ENCODE measurements around the gene FBXO34.

Gene FBXO34

GRCh38 chr14:55281316-55281839 is 10.2 kb downstream of the FBXO34 start:
- Mint-ChIP-seq H3K4me1 (peaks cover 15% of the 10 kb centered on the region), H3K36me3 (ENCODE audit: low read depth) (peaks cover 29% of the 10 kb centered on the region), H3K9me3 (no peaks in the 10 kb centered on the region), H3K4me3 (no peak overlapping the region), H3K27me3 (ENCODE audit: low read depth) (no peaks in the 10 kb centered on the region), H3K27ac (no peak overlapping the region)
- no peak for TF ChIP-seq CTCF (IDR thresholded peaks at IDR 0.05; ENCODE audit: unreplicated experiment in 3 of 3)

GRCh38 chr14:55285048-55285652 is 13.9 kb downstream of the FBXO34 start:
- Mint-ChIP-seq H3K27ac (no peak overlapping the region), H3K9me3 (no peaks in the 10 kb centered on the region), H3K27me3 (ENCODE audit: low read depth) (no peaks in the 10 kb centered on the region), H3K4me1 (peaks cover 10% of the 10 kb centered on the region), H3K36me3 (ENCODE audit: low read depth) (peaks cover 15% of the 10 kb centered on the region), H3K4me3 (no peak overlapping the region)
- no peak for TF ChIP-seq CTCF (IDR thresholded peaks at IDR 0.05; ENCODE audit: unreplicated experiment in 3 of 3)

- Mint-ChIP-seq H3K27ac (no peak overlapping the region), H3K4me3 (no peak overlapping the region), H3K9me3 (no peaks in the 10 kb centered on the region), H3K4me1 (peaks cover 5% of the 10 kb centered on the region), H3K27me3 (ENCODE audit: low read depth) (no peaks in the 10 kb centered on the region), H3K36me3 (ENCODE audit: low read depth) (peaks cover 4% of the 10 kb centered on the region)
- TF ChIP-seq CTCF (IDR thresholded peaks at IDR 0.05; ENCODE audit: unreplicated experiment in 3 of 3), result no peak
Observed at GRCh38 chr14:55288439-55288838, 17.2 kb downstream of the FBXO34 start.

- no peak for TF ChIP-seq CTCF (IDR thresholded peaks at IDR 0.05; ENCODE audit: unreplicated experiment in 3 of 3)
- Mint-ChIP-seq H3K27ac (no peak overlapping the region), H3K9me3 (no peaks in the 10 kb centered on the region), H3K27me3 (ENCODE audit: low read depth) (no peaks in the 10 kb centered on the region), H3K4me1 (no peaks in the 10 kb centered on the region), H3K36me3 (ENCODE audit: low read depth) (no peaks in the 10 kb centered on the region), H3K4me3 (no peak overlapping the region)
Observed at GRCh38 chr14:55291480-55292081, 20.4 kb downstream of the FBXO34 start.

- H3K4me3 Mint-ChIP-seq, result no peak overlapping the region
- H3K4me1 Mint-ChIP-seq, result no peaks in the 10 kb centered on the region
- no peak for TF ChIP-seq CTCF (IDR thresholded peaks at IDR 0.05; ENCODE audit: unreplicated experiment in 3 of 3)
- H3K27me3 Mint-ChIP-seq (ENCODE audit: low read depth), result no peaks in the 10 kb centered on the region
- H3K36me3 Mint-ChIP-seq (ENCODE audit: low read depth), result peaks cover 18% of the 10 kb centered on the region
- H3K27ac Mint-ChIP-seq, result no peak overlapping the region
- H3K9me3 Mint-ChIP-seq, result no peaks in the 10 kb centered on the region
Observed at GRCh38 chr14:55294603-55295002, 23.4 kb downstream of the FBXO34 start.
